HG02840 (cell line): ENCODE measurements around the gene MTHFD1.

Source experiments
- ATAC-seq: cut with Tn5 transposase; IDR thresholded peaks from one replicate; pipeline ENCODE4 v1.9.1; 2021; ENCODE audit warnings: mild to moderate bottlenecking, moderate library complexity, moderate number of reproducible peaks; ENCODE audit not compliant: unreplicated experiment, low FRiP score

Gene MTHFD1

DNA sequence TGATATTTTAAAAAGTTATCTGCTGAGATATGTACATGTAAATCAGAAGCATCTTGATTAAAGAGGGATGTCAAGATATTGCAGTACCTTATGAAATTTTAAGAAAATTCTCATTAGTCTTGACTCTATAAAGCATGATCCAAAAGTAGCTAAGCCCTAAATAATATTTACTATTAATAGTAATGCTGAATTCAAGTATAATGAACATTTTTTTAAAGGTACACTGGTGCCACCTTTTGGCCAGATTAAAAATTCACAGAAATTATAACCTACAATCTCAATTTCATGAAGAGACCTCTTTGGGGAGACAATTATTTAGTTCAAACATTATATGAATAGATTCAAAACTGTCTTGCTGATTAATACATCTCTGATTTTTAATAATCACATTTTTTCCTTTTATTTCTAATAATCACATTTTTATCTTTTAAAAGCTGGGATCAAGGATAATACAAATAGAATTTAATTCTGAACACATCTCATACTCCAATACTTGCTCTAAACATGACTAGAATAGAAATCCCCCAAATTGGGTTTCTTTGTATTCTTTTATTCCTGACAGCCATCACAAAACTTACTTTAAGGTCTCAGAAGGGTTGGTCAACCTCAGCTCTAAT is 90.6 kb downstream of the MTHFD1 start:
- ATAC-seq, result no peak

DNA sequence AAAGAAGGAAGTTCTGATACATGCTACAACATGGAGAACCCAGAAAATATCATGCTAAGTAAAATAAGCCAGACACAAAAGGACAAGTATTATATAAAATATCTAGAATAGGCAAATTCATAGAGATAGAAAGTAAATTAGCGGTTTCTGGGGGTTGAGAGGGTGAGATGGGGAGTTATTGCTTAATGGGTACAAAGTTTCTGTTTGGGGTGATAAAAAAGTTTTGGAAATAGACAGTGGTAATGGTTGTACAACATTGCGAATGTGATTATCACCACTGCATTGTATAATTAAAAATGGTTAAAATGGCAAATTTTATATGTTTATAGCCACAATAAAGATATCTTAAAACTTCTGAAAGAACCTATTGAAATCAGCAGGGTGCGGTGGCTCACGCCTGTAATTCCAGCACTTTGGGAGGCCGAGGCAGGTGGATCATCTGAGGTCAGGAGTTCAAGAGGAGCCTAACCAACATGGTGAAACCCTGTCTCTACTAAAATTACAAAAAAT is 100.5 kb downstream of the MTHFD1 start:
- ATAC-seq, result no peak

DNA sequence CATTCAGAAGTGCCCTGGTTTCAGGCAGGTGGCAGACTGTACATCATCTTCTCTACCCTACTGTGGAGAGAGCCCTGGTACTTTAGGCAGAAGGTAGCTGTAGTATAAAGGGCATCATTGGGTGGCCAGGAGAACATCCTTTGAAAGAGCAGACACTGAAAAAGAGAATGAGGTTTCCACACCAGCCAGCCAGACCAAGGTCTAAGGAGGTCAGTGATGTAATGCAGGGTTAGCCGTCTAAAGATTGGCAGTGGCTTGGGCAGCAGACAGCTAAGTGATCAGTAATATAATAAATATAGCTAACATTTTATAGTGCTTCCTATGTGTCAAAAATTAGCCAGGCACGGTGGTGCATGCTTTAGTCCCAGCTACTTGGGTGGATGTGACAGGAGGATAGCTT is 103.5 kb downstream of the MTHFD1 start:
- ATAC-seq, result no peak

DNA sequence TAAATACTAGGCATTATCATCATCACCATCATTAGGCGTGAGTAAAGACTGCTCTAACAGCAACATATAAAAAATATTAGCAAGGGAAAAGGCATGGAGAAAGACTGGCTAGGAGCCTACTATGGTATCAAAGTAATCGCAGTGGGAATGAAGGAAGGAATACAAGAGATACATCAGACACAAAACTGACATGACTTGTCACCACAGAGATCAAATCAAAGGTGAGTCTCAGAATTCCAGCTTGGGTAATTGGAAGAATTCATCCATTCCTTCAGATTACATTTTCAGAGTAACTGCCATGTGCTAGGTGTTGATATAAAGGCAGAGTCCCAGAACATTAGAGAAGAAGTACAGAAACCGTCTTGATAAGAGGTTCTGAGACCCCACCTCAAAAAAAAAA is 105.3 kb downstream of the MTHFD1 start:
- ATAC-seq, result no peak

DNA sequence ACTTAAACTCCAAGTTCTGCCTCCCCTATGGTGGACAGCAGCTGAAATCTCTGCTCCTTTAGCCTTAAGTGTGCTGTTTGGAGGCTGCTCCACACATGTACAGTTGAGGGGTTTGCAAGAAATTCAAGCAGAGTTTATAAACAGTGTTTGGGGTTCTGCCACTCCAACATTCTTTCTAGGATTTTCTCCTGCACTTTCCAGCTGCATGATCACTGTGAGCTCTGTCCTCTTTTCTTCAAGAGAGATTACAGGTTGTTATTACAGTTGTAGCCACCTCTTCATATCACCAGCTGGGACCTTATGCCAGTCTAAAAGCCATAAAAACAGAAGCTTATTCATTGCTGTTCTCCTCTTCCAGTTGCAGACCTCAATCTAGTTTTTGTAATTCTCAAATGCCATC is 107.1 kb downstream of the MTHFD1 start:
- ATAC-seq, result no peak

DNA sequence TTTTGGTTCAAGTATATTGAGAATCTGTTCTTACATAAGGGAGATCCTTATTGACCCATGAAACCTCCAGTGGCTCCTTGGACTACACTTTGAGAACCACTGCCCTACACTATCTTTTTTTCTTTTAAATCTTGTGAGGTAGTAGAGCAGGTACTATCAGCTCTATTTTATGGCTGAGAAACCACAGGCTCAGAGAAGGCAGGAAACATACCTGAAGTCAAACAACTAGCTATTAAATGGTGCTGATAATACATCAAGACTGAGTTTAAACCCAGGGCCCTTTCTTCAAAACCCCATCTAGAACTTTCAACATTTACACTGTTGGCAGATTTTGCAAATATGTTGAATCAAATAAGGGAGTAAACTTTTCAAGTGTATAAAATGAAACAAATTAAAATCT is 108.6 kb downstream of the MTHFD1 start:
- no peak for ATAC-seq

DNA sequence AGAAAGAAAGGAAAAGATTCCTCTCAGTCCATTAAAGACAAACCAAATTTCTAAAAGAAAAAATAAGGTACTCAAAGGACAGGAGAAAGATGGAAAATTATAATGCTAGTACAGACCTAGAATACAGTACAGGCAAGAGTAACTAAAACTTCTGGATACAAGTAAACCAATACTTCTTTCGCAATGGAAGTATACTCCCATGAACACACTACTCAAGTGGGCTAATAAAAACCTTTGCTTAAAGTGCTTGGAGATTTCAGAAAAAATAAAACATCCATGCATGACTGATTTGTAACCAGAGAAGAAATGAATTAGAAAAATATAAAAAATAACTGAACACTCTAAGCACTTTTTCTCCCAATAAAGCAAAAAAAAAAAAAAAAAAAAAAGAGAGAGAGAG is 111.9 kb downstream of the MTHFD1 start:
- ATAC-seq, result no peak

DNA sequence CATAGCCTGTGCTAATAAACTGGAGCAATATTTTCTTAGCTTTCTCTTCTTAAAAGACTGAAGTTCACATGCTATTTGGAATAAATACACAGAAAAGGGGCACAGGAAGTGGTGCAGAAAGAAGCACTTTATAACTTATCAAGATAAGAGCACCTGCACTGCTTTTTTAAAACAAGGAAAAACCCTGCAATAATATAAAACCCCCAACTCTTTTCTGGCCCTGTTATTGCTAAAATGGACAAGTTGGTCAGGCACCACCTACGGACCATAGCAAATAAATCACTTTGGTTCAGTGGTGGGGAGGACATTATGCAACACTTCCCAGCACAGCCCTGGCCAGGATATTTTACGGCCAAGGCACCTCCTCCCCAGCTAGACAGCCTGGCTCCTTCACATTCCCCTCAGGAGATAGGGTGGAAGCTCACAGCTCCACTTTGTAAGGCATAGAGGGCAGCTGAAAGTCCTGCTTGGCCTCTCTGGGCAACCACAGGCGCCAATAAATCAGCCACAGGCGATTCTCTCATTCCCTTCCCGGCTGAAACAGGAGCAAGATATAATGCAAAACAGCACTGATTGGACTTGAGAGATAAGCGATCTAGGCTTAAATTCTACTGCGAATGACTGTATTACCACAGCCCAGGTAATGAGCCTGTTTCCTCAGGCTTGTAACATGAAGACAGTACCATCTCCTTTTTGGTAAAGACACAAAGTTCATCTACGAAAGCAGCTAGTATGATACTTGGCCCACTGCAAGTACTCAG is 113.4 kb downstream of the MTHFD1 start:
- no peak for ATAC-seq

DNA sequence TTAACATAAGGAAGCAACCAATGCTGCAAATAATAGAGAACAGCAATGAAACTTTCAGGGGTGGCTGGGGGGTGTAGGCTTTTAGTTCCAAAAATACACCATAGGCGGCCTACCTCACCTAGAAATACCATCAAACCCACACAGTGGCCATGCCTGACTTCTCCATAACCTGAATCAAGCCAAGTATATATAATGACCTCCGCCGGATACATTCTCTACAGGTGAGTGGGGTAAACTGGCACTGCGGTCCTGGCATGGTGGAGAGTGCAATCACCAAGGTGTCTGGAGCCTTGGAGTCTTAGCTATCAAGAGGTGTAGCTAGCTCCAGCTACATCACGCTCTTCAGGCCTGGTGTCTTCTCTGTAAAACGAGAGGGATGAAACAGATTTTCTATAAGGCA is 114.3 kb downstream of the MTHFD1 start:
- no peak for ATAC-seq

DNA sequence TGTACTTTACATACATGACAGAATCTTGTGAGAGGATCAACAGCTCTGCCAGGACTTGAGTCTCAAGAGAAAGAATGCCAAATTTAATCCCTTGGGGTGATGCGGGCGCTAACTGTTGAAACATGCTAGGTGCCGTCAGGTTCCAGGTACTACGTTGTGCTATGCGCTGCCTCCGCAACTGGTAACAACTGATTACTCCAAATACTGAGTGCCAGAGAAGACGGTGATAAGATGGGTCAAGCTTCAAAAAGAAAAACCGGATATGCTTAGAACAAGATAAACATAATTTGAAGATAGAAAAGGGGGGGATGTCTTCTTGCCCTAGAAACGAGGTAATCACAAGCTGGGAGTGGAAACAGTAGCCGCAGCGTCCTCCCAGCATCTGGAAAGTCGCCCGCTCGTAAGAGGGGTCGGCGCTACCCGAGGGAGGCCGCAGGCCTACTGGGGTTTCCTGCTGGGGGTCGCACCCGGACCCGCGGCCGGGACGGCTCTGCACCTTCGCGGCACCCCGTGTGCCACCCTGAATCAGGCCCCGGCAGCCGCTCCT is 114.8 kb downstream of the MTHFD1 start:
- ATAC-seq, result peak; percentile 5

DNA sequence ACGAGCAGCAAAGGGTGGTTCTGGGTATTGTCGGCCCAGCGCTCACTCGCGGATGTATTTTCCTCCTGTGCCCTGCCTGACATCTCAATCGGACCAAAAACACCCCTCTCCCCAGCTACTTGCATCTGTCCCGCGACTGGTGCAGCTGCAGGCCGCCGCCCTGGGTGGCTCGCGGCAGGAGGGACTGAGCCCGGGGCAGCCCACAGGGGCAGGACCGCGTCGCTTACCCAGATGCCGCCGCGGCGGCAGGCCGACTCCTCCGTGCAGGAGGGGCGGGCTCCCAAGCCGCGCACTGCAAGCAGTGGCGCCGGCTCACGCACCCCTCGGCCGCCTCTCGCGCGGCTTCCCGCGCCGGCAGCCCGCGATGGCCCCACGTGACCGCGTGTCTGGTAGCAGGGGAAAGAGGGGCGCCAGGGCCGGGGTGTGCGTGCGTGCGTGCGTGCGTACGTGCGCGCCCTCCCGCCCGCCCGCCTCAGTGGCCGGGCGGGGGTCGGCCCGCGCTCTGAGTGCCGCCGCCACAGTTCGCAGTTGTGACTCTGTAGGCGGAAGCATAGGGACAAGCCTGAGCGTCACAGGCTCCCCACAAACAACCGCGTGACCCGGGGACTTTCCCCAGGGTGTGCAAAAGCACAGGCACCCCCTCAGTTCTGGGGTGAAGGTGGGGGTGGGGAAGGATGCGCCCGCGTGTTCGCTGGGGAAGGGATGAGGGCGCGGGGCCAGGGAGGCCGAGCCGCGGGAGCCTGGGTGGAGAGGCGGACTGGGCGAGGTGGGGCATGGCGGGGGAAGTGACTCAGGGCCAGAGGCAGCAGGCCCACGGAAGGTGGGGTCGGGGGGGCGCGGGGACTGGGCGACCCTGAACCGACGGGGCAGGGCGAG is 115.5 kb downstream of the MTHFD1 start, which contains the start of gene ZBTB25:
ZBTB25 (minus strand) TSS at position 405 of the 876 bp plus-strand sequence. CDS start 13,305 bp downstream, outside the sequence.
- ATAC-seq, result peak; percentile 62

DNA sequence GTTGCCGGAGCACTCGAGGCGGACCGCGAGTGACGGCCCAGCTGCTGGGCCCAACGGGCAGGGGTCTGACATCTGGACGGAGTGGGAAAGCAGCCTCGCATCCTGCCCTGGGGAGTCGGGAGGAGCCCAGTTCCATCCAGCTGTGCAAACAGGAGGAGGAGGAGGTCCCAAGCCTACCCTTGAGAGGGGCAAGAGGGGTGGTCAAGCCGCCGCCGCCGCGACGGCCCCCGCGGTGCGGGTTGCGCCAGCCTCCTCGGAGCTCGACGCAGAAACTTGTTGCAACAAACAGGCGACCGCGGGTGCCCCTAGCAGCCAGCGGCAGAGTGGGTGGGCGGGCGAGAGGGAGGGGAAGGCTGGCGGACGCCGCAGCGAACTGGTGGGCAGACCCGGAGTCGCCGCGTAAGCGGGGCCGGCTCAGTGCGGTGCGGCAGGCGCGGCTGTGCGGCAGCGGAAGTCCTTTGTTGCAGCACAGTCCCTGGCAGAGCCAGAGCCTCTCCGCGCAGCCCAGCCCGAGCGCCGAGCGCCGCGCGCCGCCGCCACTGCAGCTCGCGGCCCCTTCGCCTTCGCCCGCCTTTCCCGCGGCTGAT is 116.2 kb downstream of the MTHFD1 start, which contains the start of gene ZBTB1:
ZBTB1 (plus strand) TSS at position 461 of the 587 bp plus-strand sequence. CDS start 16,735 bp downstream, outside the sequence.
- peak; percentile 26 for ATAC-seq

DNA sequence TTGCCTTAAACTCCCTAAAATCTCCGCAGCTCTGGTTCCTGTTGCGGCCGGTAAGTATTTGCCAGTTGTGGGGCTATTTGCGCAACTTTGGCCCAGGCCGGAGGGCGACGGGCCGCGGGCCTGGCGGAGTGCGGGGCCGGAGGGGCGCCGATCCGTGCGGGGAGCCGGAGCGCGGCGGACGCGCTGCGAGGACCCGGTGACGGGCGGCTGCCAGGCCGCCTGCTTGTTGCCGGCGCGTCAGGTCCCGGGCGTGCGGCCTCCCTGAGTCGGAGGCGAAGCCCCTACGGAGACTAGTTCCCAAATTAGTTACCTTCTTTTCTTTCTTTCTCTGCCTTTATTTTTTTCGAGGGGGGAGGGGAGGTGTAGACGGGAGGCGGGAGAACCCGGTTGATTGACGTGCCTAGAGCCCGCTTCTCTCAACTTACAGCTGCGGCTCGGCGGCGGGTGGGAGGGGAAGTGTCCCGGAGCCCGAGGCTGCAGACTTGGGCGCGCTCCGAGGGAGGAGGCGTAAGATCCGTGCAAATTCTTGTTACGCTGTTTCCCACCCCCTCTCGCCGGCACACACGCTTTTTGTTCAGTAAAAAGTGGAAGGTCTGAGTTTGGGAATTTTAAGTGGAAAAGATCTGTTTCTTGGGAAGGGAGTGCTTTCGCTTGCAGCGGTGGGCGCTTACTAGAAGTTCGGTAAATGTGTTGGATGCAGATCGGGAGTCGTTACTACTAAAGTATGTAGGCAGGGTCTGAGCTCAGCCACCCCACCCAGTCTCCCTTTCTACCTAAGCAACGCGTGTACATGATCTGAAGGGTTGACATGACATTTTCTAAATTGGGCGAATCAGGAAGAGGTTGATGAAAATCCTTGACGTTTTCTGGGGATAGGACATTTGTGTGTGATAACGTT is 117.0 kb downstream of the MTHFD1 start:
- ATAC-seq, result peak; percentile 25

DNA sequence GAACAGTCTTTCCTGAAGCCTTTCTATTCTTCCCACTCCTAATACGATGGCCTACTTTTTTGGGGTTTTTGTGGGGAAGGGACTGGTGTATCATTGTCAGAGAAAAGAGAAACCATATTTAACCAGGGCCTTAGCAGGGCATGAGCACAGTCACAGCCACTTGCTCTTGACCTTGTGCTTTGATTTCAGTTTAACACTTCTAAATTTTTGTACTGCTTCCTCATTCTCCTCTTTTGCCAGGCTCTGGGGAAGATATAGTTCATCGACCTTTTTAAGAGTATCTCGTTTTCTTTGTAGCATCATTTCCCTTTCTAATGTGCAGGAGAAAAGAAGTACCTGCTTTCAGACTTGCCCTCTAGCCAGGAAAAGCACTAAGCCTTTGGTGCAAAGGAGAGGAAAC is 118.6 kb downstream of the MTHFD1 start:
- no peak for ATAC-seq

DNA sequence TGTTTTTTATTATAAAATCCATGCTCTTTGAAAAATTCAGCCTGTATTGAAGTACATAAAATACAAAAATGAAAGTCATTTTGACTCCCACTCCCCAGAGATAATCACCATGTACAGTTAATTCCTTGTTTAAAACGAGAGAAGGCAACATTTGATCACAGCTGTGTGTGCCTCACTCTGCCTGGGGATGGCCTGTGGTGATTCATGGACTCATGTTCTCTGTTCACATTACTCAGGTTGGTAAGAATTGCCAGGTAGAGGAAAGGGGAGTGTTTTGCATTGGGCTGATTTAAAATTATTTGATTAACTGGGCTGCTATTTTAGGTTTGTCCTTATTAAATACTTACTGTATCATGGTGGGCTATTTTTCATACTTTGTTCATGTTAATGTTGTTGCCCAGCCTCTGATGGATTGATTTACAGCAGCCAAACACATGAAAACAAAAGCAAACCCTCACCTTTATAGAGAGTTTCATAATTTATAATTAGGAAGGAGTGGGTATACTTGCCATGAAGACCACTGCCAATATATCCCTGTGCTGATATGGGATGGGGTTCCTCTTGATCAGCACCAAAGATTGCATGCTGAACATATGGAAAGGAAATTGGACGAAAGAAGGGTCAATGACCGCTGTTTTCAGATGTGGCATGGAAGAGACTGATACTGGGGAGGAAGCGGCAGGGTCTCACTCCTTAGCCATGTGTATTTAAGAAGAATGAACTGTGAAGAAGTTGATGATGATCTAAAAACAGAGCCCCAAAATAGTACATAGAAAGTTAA is 119.4 kb downstream of the MTHFD1 start:
- ATAC-seq, result no peak

DNA sequence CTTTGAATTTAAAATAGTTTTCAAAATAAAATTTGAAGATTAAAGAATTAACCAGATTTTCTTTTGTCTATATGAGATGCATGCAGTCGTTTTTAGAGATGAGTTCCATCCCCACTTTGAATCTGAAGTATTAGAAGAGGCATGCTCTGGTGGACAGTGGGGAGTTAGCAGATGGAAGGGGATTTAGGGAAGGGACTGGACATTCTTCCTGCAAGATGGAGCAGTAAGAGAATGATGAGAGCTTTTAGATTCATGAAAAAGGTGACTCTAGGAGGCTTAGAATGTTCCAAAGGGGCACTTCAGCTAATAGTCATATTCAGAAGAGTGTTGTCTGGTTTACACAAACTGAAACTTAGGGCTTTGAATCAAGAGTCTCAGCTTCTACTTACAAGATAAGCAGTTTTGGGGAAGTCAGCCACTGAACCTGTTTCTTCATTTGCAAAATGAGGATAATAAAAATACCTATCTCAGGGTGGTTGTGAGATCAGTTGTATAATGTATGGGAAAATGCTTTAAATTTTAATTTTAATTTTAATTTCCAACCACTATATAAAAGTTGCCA is 120.1 kb downstream of the MTHFD1 start:
- ATAC-seq, result no peak

DNA sequence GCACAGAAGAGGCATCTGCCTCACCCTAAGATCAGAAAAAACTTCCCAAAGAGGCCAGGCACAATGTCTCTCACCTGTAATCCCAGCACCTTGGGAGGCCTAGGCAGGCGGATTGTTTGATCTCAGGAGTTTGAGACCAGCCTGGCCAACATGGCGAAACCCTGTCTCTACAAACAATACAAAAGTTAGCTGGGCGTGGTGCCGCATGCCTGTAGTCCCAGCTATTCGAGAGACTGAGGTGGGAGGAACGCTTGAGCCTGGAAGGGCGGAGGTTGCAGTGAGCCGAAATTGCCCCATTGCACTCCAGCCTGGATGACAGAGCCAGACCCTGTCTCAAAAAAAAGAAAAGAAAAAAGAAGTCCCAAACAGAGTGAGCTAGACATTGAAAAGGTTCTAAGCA is 120.9 kb downstream of the MTHFD1 start:
- no peak for ATAC-seq
